Activated CD4-positive, alpha-beta T cell treated with anti-CD3 and anti-CD28 coated beads for 24 hours (primary cell): ENCODE measurements around the gene MYBBP1A.
"Not testable (repeated sequence)": the region's sequence is repeated elsewhere in the genome, so short reads cannot be mapped to it uniquely, and the experiment has no call there.

Experiments
- DNase-seq, 2 donors: peaks; one replicate each; pipeline ENCODE4 v3.0.0-alpha.2; 2020; ENCODE audit warnings: low read depth in 2 of 2

MYBBP1A gene

GRCh38 chr17:4590981-4591453 is 35.8 kb upstream of the MYBBP1A start:
- no peak for DNase-seq

DNA sequence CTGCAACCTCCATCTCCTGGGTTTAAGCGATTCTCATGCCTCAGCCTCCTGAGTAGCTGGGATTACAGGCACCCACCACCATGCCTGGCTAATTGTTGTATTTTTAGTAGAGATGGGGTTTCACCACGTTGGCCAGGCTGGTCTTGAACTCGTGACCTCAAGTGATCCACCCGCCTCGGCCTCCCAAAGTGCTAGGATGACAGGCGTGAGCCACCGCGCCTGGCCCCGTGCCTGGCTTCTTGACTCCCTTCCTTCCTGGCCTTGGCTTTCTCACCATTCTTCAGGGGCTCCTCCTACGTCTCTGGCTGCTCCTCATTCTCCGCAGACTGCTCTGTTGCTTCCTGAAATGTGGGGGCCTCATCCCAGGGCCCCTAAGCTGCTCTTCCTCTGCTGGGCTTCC is 34.9 kb upstream of the MYBBP1A start:
- DNase-seq, result not testable (repeated sequence)

DNA sequence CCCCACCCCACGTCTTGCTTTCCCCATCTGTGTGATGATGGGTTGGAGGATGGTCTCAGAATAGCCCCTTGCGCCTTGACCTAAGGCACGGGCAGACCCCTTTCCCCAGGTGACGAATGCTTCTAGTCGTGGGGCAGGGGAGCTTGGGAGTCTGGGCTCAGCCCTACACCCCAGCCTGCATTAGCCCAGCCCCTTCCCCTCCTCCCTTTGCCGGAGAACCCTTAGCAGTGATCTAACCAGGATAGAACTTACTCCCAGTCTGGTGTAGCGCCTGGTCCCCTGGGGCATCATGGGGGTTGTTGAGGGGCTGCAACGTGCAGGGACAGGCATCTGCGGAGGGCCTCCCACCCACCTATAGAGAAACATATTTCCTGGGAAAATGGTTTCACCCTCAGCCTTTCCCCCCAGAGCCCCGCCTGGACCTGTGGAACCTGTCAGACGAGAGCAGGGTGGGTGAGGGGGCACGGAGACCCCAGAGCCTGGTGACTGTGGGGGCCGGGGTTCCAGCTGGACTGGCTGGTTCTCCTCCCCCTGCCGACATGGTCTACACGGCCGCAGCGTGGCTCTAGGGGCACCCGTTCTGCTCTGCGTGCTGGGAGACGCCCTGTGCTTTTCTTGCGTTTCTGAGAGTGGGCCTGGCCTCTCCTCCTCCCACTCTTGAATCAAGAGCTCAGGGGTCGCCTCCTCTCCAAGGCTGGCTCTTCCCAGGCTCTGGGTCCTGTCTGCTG is 33.9 kb upstream of the MYBBP1A start:
- DNase-seq, result no peak

- DNase-seq, result no peak
Measured at GRCh38 chr17:4588391-4588790, 33.2 kb upstream of the MYBBP1A start.

- DNase-seq, result no peak
Measured at GRCh38 chr17:4587803-4588202, 32.6 kb upstream of the MYBBP1A start.

DNA sequence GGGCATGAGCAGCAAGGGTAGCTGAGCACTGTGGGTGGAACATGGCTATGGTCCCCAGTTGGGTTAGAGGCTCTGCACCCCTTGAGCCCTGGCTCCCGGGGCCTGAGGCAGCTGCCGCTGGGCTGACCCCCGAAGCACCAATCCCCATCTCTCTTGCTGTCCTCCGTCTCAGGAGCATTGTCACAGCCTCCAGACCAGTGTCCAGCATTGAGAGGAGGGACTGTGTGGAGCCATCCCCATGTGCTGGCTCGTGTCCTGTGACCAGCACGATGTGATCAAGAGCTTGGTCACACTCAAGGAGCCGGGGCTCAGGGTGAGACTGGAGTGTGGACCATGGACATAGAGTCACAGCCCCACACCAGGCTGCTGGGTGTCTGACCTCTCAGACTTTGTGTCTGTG is 32.0 kb upstream of the MYBBP1A start:
- DNase-seq, result no peak

- DNase-seq, result no peak
Measured at GRCh38 chr17:4586043-4586442, 30.9 kb upstream of the MYBBP1A start.

DNA sequence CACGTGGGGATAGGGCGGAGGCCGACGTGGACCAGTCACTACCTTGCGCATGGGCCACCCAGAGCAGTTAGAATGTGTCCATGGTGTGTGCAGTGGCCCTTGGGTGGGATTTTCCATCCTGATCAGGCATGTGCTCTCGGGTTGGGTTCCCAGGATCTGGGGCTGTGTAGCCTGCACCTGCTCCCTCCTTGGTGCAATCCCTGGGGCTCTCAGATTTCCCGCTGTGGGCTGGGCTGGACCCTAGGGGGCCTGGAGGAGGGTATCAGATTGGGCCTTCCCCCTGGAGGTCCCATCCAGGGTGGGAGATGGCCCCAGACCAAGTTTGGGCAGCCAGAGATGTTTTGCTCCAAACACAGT is 30.4 kb upstream of the MYBBP1A start:
- DNase-seq, result no peak

DNA sequence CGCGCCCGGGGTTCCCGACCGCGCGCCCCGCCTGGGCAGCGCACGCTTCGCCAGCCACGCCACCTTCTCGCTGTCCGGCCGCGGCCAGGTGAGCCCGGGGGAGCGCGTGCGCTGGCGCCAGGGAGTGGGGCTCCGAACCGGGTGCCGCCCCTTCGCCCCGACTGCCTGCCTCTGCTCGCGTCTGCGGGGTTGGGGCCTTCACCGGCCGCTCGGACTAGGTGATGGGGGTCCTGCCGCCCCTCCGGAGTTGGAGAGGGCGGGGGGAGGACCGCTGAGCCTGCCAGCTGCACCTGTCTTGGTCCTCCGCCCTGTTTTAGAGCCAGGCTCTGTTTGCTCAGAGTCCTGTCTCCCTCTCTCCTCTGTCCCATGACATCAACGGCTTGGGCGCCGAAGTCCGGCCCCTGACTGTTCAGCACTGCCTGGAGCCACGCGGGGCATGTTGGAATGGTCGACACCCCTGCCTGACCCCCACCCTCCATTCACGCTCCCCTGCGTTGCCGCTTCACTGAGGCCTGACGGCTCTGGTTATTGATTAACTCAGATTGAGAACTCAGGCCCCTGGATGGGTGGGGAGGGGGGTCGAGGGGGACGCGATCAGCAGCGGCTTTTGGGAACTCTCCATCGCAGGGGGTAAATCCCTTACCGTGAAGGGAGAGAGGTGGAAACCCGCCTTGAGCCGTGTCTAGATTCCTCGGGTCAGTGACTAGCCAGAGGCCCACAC is 29.9 kb upstream of the MYBBP1A start:
- DNase-seq, result no peak

GRCh38 chr17:4584101-4584916 is 29.1 kb upstream of the MYBBP1A start, which contains the start of gene SMTNL2:
Gene SMTNL2, plus strand, starts transcription at chr17:4584529. Its CDS starts 77 bp downstream, at chr17:4584606.
- no peak for DNase-seq

GRCh38 chr17:4583782-4584100 is 28.6 kb upstream of the MYBBP1A start:
- no peak for DNase-seq

DNA sequence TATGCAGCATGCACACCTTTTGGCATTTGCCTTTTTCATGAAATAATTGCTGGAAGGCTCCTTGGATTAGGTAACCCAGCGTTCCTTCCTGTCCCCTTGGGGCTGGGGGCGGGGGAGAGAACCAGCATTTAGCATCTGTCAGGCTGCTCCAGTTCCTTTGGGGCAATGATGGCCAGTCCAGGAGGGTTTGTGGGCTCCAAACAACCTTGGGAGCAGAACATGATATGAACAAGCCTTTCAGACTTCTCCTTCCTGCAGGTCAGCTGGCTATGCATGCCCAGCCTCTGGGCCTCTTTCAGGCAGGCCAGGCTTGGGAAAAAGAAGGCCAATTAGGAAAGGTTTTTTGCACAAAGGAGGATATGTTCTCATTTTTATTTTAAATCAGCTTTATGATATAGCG is 28.0 kb upstream of the MYBBP1A start:
- DNase-seq, result no peak

GRCh38 chr17:4582691-4583090 is 27.5 kb upstream of the MYBBP1A start:
- no peak for DNase-seq

GRCh38 chr17:4582101-4582501 is 26.9 kb upstream of the MYBBP1A start:
- no peak for DNase-seq

GRCh38 chr17:4580291-4580690 is 25.1 kb upstream of the MYBBP1A start:
- DNase-seq, result no peak

GRCh38 chr17:4579678-4580077 is 24.5 kb upstream of the MYBBP1A start:
- DNase-seq, result no peak

DNA sequence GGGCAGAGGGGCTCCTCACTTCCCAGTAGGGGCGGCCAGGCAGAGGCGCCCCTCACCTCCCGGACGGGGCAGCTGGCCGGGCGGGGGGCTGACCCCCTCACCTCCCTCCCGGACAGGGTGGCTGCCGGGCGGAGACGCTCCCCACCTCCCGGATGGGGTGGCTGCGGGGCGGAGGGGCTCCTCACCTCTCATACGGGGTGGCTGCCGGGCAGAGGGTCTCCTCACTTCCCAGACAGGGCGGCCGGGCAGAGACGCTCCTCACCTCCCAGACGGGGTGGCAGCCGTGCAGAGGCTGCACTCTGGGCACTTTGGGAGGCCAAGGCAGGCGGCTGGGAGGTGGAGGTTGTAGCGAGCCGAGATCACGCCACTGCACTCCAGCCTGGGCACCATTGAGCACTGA is 23.2 kb upstream of the MYBBP1A start:
- DNase-seq, result not testable (repeated sequence)

DNA sequence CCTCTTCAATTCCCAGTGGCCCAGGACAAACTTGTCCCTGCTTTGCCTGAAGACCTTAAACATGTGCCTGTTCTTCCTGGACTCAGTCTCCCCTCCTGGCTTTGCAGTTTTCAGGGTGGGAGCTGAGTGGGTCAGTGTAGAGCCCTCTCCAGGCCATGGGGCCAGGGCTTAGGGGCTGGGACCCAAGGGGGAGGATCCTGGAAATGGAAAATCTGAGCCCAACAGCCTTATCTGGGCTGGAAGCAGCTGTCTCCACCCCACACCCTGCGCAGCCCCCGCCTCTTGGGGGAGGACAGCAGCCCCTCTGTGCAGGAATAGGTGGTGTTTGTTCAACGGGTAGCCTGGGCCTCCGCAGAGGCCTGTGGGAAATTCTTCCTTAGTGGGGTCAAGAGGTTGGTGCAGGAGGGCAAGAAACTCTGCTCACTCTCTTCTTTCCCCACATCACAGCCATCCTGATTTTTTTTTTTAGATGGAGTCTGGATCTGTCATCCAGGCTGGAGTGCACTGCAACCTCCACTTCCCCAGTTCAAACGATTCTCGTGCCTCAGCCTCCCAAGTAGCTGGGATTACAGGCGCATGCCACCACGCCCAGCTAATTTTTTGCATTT is 22.3 kb upstream of the MYBBP1A start:
- no peak for DNase-seq

DNA sequence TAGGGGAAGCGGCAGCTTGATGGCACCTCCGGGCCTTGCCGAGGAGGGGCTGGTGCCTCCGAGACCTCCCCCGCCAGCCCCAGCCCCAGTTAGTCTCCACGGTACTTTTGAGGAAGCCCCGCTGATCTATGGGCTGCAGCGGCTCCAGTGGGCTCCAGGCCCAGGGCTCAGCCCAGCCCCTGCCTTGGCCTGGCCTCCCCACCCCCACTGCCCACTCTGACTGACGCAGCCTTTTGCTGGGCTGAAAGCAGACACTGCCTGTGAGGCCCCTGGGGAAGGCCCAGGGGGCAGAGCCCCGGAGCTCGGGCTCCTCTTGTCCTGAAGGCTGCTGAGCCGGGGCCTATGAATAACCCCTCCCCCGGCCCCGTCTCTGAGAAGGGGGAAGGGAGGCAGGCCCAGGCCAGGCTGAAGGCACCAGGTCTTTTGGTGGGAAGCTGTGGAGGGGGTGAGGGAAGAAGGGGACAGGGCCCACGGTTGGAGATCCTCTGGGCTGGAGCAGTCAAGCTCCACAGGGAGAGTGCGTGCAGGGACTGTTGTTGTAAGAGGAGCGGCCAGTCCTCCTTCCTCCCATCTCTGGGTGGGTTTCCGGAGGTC is 21.6 kb upstream of the MYBBP1A start:
- no peak for DNase-seq

DNA sequence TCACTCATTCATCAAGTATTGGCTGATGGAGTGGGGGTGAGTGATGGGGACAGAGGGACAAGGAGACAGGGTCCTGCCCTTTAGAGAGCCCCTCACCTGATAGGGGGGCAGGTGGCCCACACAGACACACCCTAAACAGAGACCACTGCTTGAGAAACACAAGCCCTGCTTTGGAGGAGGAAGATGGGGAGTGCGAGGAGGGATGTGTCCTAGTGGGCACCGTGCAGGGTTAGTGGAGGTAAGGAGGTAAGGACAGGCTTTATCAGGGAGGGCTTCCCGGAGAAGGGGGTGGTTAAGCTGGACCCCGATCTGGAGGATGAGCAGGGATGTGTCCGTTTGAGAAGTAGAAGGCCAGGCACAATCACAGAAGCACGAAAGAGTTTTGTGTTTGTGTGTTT is 21.0 kb upstream of the MYBBP1A start:
- DNase-seq, result no peak

- DNase-seq, result no peak
Measured at GRCh38 chr17:4574448-4575045, 19.4 kb upstream of the MYBBP1A start.
